NCI-H2029 treated with DMSO at 0.1 percent for 48 hours (cell line): ENCODE results near the gene SNUPN.
"Not testable (repeated sequence)": the region's sequence is repeated elsewhere in the genome, so short reads cannot be mapped to it uniquely, and the experiment has no call there.

Experiments used
- DNase-seq: peaks from one replicate; lab custom pipeline; 2025; lab: John Stamatoyannopoulos, UW

Gene SNUPN

GRCh38 chr15:75583701-75584100, 41.8 kb downstream of the SNUPN start:
- DNase-seq, result no peak

DNA sequence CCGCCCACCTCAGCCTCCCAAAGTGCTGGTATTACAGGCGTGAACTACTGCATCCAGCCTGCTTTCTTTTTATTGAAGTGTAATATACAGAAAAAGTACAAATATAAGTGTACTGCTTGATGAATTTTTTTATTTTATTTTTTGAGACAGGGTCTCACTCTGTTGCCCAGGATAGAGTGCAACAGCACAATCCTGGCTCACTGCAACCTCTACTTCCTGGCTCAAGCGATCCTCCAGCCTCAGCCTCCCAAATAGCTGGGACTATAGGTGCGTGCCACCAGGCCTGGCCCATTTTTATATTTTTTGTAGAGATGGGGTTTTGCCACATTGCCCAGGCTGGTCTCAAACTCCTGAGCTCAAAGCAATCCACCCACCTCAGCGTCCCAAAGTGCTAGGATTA, 42.6 kb downstream of the SNUPN start:
- not testable (repeated sequence) for DNase-seq

GRCh38 chr15:75578948-75579920, 46.3 kb downstream of the SNUPN start, which contains the start of gene PTPN9:
Gene PTPN9, minus strand, starts transcription at chr15:75579315. Its CDS starts 539 bp downstream, at chr15:75578776.
- DNase-seq, result no peak

- no peak for DNase-seq
These were observed 47.2 kb downstream of the SNUPN start for GRCh38 chr15:75578173-75578947.

GRCh38 chr15:75577401-75578172, 47.9 kb downstream of the SNUPN start:
- DNase-seq, result no peak

DNA sequence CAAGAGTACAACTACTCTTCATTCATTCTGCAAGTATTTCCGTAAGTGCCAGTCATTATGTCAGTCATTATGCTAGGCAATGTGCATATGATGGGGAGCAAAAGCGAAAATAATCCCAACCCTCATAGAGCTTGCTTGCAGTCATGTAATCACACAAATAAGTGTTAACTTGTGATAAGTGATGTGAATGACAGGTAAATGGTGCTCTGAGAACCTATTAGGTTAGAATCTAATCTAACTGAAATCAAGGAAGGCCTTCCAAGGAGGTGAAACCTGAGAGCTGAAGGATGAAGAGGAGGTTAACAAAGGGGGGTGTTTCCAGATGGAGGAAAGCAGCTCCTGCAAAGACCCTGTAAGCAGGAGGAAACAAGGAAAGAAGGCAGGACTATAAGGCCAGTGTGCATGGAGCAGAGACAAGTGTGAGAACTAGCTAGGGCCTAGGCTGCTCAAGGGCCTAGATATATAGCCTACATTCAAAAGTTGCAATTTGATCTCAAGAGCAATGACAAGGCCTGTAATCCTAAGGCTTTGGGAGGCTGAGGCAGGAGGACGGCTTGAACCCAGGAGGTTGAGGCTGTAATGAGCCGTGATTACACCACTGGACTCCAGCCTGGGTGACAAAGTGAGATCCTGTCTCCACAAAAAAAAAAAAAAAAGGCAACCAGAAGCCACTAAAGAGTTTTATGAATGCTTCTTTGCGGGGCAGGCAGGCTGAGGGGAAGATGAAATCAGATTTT, 51.7 kb downstream of the SNUPN start:
- DNase-seq, result no peak

DNA sequence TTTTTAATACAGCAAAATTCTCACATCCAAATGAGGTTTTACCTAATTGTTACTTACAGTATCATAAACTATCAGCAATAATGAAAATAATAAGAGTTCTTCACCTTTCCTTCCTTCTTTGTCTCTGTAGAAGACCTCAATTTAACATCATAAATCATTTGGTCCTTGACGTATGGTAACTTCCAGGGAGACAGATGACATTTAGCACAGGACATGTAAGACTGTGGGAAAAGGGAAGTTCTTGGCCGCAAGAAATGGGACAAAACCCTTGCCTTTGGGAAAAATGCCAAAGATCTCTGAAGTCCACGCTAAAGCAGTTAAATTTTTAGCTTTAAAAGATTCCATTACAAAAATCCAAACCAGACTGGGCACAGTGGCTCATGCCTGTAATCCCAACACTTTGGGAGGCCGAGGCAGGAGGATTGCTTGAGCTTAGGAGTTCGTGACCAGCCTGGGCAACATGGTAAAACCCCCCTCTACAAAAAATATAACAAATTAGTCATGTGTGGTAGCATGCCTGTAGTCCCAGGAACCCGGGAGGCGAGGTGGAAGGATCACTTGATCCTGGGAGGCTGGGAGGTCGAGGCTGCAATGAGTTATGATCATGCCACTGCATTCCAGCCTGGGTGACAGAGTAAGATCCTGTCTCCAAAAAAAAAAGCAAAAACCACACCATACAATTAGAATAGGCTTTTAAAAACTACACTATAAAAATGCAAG, 55.2 kb downstream of the SNUPN start:
- DNase-seq, result no peak

GRCh38 chr15:75565062-75565970, 60.2 kb downstream of the SNUPN start:
- no peak for DNase-seq

- DNase-seq, result no peak
These were observed 63.6 kb downstream of the SNUPN start for GRCh38 chr15:75561888-75562287.

DNA sequence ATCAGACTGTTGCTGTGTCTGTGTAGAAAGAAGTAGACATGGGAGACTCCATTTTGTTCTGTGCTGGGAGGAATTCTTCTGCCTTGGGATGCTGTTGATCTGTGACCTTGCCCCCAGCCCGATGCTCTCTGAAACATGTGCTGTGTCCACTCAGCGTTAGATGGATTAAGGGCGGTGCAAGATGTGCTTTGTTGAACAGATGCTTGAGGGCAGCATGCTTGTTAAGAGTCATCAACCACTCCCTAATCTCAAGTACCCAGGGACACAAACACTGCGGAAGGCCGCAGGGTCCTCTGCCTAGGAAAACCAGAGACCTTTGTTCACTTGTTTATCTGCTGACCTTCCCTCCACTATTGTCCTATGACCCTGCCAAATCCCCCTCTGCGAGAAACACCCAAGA, 66.2 kb downstream of the SNUPN start:
- not testable (repeated sequence) for DNase-seq

- DNase-seq, result not testable (repeated sequence)
These were observed 66.6 kb downstream of the SNUPN start for GRCh38 chr15:75558955-75559354.

DNA sequence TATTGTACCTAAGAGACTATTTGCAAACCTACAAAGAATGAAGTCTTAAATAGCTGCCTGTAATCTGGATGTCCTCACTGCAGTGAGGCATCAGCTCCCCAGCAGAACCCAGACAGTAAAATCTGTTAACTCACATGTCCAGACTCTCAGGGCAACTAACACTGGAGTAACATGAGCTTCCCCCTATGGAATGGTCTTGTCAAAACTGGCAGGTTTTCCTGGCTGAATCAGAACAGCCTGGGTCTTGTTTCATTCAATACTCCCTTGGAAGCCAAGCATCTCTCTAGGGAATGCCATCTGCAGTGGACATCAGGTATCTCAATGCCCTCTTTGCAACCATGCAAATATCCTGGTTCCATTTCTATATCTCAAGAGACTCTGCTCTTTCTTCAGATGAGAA, 70.8 kb downstream of the SNUPN start:
- no peak for DNase-seq

GRCh38 chr15:75553659-75554058, 71.9 kb downstream of the SNUPN start:
- no peak for DNase-seq

DNA sequence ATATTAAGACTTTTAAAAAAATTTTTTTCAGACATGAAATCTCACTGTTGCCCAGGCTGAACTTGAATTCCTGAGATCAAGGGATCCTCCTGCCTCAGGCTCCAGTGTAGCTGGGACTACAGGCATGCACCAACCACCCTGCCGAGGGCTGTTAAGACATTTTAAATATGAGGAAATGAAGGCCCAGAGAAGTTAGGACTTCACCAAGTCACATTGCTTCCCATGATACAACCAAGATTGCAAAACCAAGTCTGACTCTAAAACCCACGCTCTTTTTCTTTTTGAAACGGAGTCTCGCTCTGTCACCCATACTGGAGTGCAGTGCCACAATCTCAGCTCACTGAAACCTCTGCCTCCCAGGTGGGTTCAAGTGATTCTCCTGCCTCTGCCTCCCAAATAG, 74.4 kb downstream of the SNUPN start:
- no peak for DNase-seq
